ENCODE measurements around the gene POU2F2. TPM values are rescaled to one million over a fixed set of nuclear protein-coding genes. Genes with fewer than 3 reads are reported as not detected.
"Not testable (repeated sequence)": the region's sequence is repeated elsewhere in the genome, so short reads cannot be mapped to it uniquely, and the experiment has no call there.

The POU2F2 gene
- polyA plus RNA-seq, 1 experiment = 2.2 TPM

DNA sequence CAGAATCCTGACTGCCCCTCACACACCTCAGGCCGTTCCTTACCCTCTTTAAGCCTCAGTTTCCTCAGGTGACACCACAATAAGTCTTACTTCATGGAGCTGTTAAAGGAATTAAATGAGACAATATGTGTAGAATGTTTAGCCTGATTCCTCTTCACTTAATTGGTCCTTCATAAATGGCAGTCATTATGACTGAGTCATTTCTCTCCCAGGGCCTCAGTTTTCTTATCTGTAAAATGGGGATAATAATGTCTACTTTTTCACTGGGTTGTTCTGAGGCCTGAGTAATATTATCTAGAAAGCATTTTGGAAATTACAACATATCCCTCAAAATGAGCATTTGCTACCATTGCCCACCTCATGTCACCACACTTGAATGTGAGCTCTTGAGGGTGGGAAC, 21.6 kb downstream of the POU2F2 start:
- Histone ChIP-seq H3K4me3 (ENCODE audit: low read depth, low read length) (no peak overlapping the region), H3K36me3 (ENCODE audit: control insufficient read depth, insufficient read depth, low read length) (no peaks in the 10 kb centered on the region), H3K27me3 (ENCODE audit: control insufficient read depth, insufficient read depth, low read length) (no peaks in the 10 kb centered on the region)
- ChIA-PET CTCF (interaction anchor here (0.5 to 9.3 kb wide), 16 partner anchors 9 to 290 kb away, joined by 3 to 98 read pairs (median 6); partner anchors contain the start of genes GSK3A and POU2F2), POLR2A (no interaction called here)
- no peak for DNase-seq (ENCODE audit: low read depth)
- TF ChIP-seq, protein P1, sequence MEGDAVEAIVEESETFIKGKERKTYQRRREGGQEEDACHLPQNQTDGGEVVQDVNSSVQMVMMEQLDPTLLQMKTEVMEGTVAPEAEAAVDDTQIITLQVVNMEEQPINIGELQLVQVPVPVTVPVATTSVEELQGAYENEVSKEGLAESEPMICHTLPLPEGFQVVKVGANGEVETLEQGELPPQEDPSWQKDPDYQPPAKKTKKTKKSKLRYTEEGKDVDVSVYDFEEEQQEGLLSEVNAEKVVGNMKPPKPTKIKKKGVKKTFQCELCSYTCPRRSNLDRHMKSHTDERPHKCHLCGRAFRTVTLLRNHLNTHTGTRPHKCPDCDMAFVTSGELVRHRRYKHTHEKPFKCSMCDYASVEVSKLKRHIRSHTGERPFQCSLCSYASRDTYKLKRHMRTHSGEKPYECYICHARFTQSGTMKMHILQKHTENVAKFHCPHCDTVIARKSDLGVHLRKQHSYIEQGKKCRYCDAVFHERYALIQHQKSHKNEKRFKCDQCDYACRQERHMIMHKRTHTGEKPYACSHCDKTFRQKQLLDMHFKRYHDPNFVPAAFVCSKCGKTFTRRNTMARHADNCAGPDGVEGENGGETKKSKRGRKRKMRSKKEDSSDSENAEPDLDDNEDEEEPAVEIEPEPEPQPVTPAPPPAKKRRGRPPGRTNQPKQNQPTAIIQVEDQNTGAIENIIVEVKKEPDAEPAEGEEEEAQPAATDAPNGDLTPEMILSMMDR (IDR thresholded peaks at IDR 0.05; ENCODE audit: insufficient read depth, low read depth, low read length) = no peak

DNA sequence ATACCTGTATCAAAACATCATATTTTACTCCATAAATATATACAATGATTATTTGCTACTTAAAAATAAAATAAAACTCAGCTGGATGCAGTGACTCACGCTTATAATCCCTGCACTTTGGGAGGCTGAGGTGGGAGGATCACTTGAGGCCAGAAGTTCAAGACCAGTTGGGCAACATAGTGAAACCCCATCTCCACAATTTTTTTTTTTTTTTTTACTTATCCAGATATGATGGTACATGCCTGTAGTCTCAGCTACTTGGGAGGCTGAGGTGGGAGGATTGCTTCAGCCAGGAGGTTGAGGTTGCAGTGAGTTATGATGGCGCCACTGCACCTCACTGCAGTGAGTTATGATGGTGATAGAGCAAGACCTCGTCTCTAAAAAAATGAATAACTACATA, 22.4 kb downstream of the POU2F2 start:
- ChIA-PET CTCF (interaction anchor here (0.7 to 9.3 kb wide), 18 partner anchors 11 to 313 kb away, joined by 3 to 98 read pairs (median 12); partner anchors contain the start of genes GSK3A and POU2F2), POLR2A (no interaction called here)
- Histone ChIP-seq H3K4me3 (ENCODE audit: low read depth, low read length) (no peak overlapping the region), H3K36me3 (ENCODE audit: control insufficient read depth, insufficient read depth, low read length) (no peaks in the 10 kb centered on the region), H3K27me3 (ENCODE audit: control insufficient read depth, insufficient read depth, low read length) (no peaks in the 10 kb centered on the region)
- TF ChIP-seq, protein P1 (IDR thresholded peaks at IDR 0.05; ENCODE audit: insufficient read depth, low read depth, low read length) = no peak
- no peak for DNase-seq (ENCODE audit: low read depth)

DNA sequence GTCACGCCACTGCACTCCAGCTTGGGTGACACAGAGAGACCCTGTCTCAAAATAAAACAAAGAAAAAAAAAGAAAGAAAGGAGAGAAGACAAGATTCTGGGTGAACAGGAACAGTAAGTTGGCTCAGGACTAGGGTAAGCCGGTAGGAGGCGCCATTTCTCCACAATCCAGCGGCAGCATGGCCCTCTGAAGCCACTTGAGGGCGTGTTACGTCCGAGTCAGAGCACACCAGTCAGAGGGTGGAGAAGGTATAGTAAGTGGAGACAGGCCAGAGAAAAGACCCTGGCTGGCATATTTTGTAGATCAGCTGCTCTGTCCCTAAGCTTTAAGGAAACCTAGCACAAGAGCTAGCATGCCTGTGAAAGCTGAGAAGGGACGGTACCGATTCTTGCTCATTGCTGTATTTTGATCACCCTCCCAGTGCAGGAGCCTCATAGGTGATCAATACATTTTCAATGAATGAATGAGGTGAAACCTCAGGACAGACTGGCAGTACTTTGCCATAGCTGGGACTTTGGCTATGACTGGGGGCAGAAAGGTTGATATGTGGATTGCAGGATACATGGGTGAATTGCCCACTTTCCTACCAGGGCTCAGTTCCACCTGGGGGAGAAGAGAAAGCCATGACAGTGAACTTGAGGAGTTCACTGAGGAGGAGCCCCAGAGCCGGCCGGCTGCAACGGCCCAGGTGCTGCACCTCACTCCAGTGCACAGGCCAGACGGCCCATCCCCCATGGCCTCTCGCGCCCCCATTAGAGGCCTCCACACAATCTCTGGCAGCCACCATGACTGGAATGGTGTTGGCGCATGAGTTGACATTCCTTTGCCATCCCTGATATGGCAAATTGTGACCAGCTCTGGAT, 23.5 kb downstream of the POU2F2 start:
- ChIA-PET POLR2A (no interaction called here), CTCF (interaction anchor here (0.6 to 9.3 kb wide), 39 partner anchors 10 to 346 kb away, joined by 3 to 98 read pairs (median 7); partner anchors contain the start of genes DEDD2, GSK3A and POU2F2)
- Histone ChIP-seq H3K27me3 (ENCODE audit: control insufficient read depth, insufficient read depth, low read length) (no peaks in the 10 kb centered on the region), H3K4me3 (ENCODE audit: low read depth, low read length) (no peak overlapping the region), H3K36me3 (ENCODE audit: control insufficient read depth, insufficient read depth, low read length) (no peaks in the 10 kb centered on the region)
- TF ChIP-seq, protein P1 (IDR thresholded peaks at IDR 0.05; ENCODE audit: insufficient read depth, low read depth, low read length) = peak; percentile 100
- no peak for DNase-seq (ENCODE audit: low read depth)

DNA sequence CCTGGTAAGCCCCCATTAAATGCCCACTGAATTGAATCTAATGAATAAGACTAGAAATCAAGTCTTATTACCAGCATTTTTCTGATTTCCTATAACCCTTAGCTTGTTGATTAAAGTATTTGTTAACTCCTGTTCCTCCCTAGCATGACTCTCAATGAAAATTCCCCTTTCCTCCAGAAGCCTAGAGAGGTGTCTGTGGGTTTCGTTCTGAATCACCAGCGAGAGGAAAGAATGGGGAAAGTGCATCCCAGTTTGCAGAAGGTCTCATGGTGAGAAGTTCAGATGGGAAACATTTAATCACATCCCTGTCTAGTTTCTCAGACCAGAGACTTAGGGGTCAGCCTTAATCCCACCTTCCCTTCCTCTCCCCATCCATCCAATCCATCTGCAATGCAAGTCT, 26.9 kb downstream of the POU2F2 start:
- Histone ChIP-seq H3K27me3 (ENCODE audit: control insufficient read depth, insufficient read depth, low read length) (no peaks in the 10 kb centered on the region), H3K4me3 (ENCODE audit: low read depth, low read length) (no peak overlapping the region), H3K36me3 (ENCODE audit: control insufficient read depth, insufficient read depth, low read length) (no peaks in the 10 kb centered on the region)
- ChIA-PET CTCF (no interaction called here), POLR2A (no interaction called here)
- DNase-seq (ENCODE audit: low read depth) = no peak
- TF ChIP-seq, protein P1 (IDR thresholded peaks at IDR 0.05; ENCODE audit: insufficient read depth, low read depth, low read length) = no peak

DNA sequence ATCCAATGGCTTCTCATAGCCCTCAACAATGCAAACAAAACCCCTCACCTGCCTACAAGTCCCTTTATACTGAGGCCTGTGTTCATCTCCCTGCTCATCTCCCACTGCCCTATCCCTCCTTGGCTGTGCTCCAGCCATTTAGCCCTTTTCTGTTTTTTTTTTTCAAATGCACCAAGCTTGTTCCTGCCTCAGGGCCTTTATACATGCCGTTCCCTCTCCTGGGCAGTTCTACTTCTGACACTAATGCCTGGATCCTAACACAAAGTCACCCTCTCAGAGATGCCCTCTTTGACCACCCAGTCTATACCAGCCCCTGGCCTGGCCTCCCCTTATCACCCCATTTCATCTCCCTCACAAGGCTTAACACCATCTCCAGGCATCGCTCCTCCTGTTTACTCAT, 29.4 kb downstream of the POU2F2 start:
- CTCF ChIA-PET = interaction anchor here (0.6 to 2.2 kb wide), 9 partner anchors 10 to 321 kb away, joined by 3 to 9 read pairs (median 3); partner anchors contain the start of gene POU2F2
- POLR2A ChIA-PET = no interaction called here
- H3K27me3 ChIP-seq (ENCODE audit: control insufficient read depth, insufficient read depth, low read length) = no peaks in the 10 kb centered on the region
- 0 out of 2 replicates have a peak, but pooled peaks cover 2% of the 10 kb centered on the region for H3K36me3 ChIP-seq (ENCODE audit: control insufficient read depth, insufficient read depth, low read length)
- TF ChIP-seq, protein P1 (IDR thresholded peaks at IDR 0.05; ENCODE audit: insufficient read depth, low read depth, low read length) = no peak
- H3K4me3 ChIP-seq (ENCODE audit: low read depth, low read length) = no peak overlapping the region
- no peak for DNase-seq (ENCODE audit: low read depth)

DNA sequence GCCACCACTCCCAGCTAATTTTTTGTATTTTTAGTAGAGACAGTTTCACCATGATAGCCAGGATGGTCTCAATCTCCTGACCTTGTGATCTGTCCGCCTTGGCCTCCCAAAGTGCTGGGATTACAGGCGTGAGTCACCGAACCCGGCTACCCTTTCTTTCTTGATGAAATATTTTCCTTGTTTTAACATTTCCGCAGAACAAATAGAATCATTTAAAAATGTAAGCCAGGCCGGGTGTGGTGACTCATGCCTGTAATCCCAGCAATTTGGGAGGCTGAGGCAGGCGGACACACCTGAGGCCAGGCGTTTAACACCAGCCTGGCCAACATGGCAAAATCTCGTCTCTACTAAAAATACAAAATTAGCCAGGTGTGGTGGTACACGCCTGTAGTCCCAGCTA, 32.0 kb downstream of the POU2F2 start:
- CTCF ChIA-PET = interaction anchor here (0.7 to 3.8 kb wide), 3 partner anchors 9 to 85 kb away, joined by 3 to 26 read pairs (median 4); no protein-coding TSS in a partner anchor
- H3K36me3 ChIP-seq (ENCODE audit: control insufficient read depth, insufficient read depth, low read length); POLR2A ChIA-PET: not testable (repeated sequence)

More for the DNA sequence above, 32.0 kb downstream of the POU2F2 start:
- not testable (repeated sequence) for H3K27me3 ChIP-seq (ENCODE audit: control insufficient read depth, insufficient read depth, low read length); H3K4me3 ChIP-seq (ENCODE audit: low read depth, low read length); DNase-seq (ENCODE audit: low read depth)

Measured in BJ (cell line).